Omental fat pad (tissue), 4 donors: ENCODE measurements around the gene OR2B2. TPM values are rescaled to one million over a fixed set of nuclear protein-coding genes. Genes with fewer than 3 reads are reported as not detected.
"Not testable (repeated sequence)": the region's sequence is repeated elsewhere in the genome, so short reads cannot be mapped to it uniquely, and the experiment has no call there.

Source experiments
- ATAC-seq: fragments of 150-250 bp; one replicate; pipeline ENCODE4 v1.9.1; 2016; ENCODE audit warnings: mild to moderate bottlenecking, moderate library complexity; ENCODE audit not compliant: low FRiP score
- DNase-seq: peaks from one replicate; pipeline ENCODE4 v3.0.0-alpha.2; 2019; ENCODE audit warnings: low spot score
- total RNA-seq, 4 donors: library from RNA; depleted of rRNA; stranded (reverse); fragments of >200 nt; gene quantifications; one replicate each; pipeline ENCODE4 v1.1.0, GENCODE V29; 2016
- TF ChIP-seq, protein P1 (sequence below), 3 donors: fragments of 450-650 bp; IDR thresholded peaks; one replicate each; pipeline ENCODE4 v1.5.1; 2016 to 2017; ENCODE audit warnings: antibody characterized with exemption in 3 of 3, mild to moderate bottlenecking in 3 of 3, moderate library complexity in 2 of 3

The OR2B2 gene
- total RNA-seq, 4 donors from 2014 or later, result not detected

GRCh38 chr6:27901801-27902200 lies 10.4 kb downstream of the OR2B2 start:
- ATAC-seq (no peak), DNase-seq (no peak)
- TF ChIP-seq, protein P1, sequence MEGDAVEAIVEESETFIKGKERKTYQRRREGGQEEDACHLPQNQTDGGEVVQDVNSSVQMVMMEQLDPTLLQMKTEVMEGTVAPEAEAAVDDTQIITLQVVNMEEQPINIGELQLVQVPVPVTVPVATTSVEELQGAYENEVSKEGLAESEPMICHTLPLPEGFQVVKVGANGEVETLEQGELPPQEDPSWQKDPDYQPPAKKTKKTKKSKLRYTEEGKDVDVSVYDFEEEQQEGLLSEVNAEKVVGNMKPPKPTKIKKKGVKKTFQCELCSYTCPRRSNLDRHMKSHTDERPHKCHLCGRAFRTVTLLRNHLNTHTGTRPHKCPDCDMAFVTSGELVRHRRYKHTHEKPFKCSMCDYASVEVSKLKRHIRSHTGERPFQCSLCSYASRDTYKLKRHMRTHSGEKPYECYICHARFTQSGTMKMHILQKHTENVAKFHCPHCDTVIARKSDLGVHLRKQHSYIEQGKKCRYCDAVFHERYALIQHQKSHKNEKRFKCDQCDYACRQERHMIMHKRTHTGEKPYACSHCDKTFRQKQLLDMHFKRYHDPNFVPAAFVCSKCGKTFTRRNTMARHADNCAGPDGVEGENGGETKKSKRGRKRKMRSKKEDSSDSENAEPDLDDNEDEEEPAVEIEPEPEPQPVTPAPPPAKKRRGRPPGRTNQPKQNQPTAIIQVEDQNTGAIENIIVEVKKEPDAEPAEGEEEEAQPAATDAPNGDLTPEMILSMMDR (IDR thresholded peaks at IDR 0.05), result no peak

DNA sequence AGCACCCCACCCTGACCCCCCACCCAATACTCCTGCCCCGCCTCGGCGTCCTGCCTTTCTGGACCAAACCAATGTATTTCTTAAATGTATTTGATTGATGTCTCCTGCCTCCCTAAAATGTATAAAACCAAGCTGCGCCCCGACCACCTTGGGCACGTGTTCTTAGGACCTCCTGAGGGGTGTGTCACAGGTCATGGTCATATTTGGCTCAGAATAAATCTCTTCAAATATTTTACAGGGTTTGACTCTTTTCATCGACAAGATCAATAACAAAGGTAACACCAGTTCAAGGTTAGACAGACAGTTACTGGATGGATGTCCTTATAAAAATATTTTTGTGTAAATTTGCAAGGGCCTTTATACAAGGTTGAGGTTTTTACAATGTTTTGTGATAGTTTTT lies 12.0 kb downstream of the OR2B2 start:
- DNase-seq, ATAC-seq: not testable (repeated sequence)

DNA sequence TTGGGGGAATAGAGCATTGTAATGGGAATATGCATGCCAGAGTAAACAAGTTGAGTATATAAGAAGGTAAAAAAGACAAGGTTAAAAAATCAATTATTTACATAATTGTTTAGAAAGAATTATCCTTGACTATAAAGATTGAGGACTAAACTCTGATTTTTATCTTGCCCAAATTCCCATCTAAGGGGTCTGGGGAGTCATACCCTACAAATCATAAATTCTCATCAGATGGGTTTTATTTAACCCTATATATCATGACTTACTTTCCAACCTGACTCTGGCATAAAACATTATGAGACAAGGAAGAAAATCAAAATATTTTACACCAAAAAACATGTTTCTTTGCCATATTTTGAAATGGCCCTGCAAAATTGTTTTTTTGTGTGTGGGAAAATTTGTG lies 12.7 kb downstream of the OR2B2 start:
- DNase-seq (no peak), ATAC-seq (no peak)
- TF ChIP-seq, protein P1 (IDR thresholded peaks at IDR 0.05), result no peak

- DNase-seq (no peak), ATAC-seq (no peak)
- TF ChIP-seq, protein P1 (IDR thresholded peaks at IDR 0.05), result no peak
Observed at GRCh38 chr6:27897580-27898206, 14.5 kb downstream of the OR2B2 start.

- DNase-seq, result no peak
- TF ChIP-seq, protein P1 (IDR thresholded peaks at IDR 0.05), result no peak
- ATAC-seq, result no peak
Observed at GRCh38 chr6:27896398-27896796, 15.8 kb downstream of the OR2B2 start.

- peak; percentile 55 for ATAC-seq
- TF ChIP-seq, protein P1 (IDR thresholded peaks at IDR 0.05), result peak in 1 of 3 donors; percentile 51
- no peak for DNase-seq
Observed at GRCh38 chr6:27894839-27895762, 17.1 kb downstream of the OR2B2 start.

- peak; percentile 78 for DNase-seq
- TF ChIP-seq, protein P1 (IDR thresholded peaks at IDR 0.05), result no peak
- peak; percentile 67 for ATAC-seq
Observed at GRCh38 chr6:27893836-27894807, 18.1 kb downstream of the OR2B2 start.
